ENCODE data around the gene WNT7A. TPM values are rescaled to one million over a fixed set of nuclear protein-coding genes. Genes with fewer than 3 reads are reported as not detected.

Gene WNT7A
- total RNA-seq, 1 donor from 2014 or later, result 10.3 TPM

GRCh38 chr3:13846238-13846637 lies 33.6 kb downstream of the WNT7A start:
- no peak overlapping the region for H3K4me3 ChIP-seq (ENCODE audit: low read depth, low read length)
- no peak for DNase-seq (ENCODE audit: low read depth)
- TF ChIP-seq CTCF (conservative IDR thresholded peaks at IDR 0.05; ENCODE audit: low read depth, low read length), result no peak

GRCh38 chr3:13845806-13846205 lies 34.1 kb downstream of the WNT7A start:
- no peak for DNase-seq (ENCODE audit: low read depth)
- no peak for TF ChIP-seq CTCF (conservative IDR thresholded peaks at IDR 0.05; ENCODE audit: low read depth, low read length)
- H3K4me3 ChIP-seq (ENCODE audit: low read depth, low read length), result no peak overlapping the region

- H3K4me3 ChIP-seq (ENCODE audit: low read depth, low read length), result no peak overlapping the region
- DNase-seq (ENCODE audit: low read depth), result no peak
- no peak for TF ChIP-seq CTCF (conservative IDR thresholded peaks at IDR 0.05; ENCODE audit: low read depth, low read length)
Measured at GRCh38 chr3:13844911-13845310, 35.0 kb downstream of the WNT7A start.

GRCh38 chr3:13844286-13844685 lies 35.6 kb downstream of the WNT7A start:
- TF ChIP-seq CTCF (conservative IDR thresholded peaks at IDR 0.05; ENCODE audit: low read depth, low read length), result no peak
- H3K4me3 ChIP-seq (ENCODE audit: low read depth, low read length), result no peak overlapping the region
- DNase-seq (ENCODE audit: low read depth), result no peak

- H3K4me3 ChIP-seq (ENCODE audit: low read depth, low read length), result no peak overlapping the region
- DNase-seq (ENCODE audit: low read depth), result no peak
- TF ChIP-seq CTCF (conservative IDR thresholded peaks at IDR 0.05; ENCODE audit: low read depth, low read length), result no peak
Measured at GRCh38 chr3:13843351-13843750, 36.5 kb downstream of the WNT7A start.

- H3K4me3 ChIP-seq (ENCODE audit: low read depth, low read length), result no peak overlapping the region
- no peak for TF ChIP-seq CTCF (conservative IDR thresholded peaks at IDR 0.05; ENCODE audit: low read depth, low read length)
- DNase-seq (ENCODE audit: low read depth), result no peak
Measured at GRCh38 chr3:13842226-13842625, 37.6 kb downstream of the WNT7A start.

GRCh38 chr3:13841826-13842225 lies 38.0 kb downstream of the WNT7A start:
- no peak for DNase-seq (ENCODE audit: low read depth)
- TF ChIP-seq CTCF (conservative IDR thresholded peaks at IDR 0.05; ENCODE audit: low read depth, low read length), result no peak

More at GRCh38 chr3:13841826-13842225, 38.0 kb downstream of the WNT7A start:
- H3K4me3 ChIP-seq (ENCODE audit: low read depth, low read length), result no peak overlapping the region

All from epithelial cell of proximal tubule (primary cell).